HG03571 (cell line): ENCODE results near the gene FARS2.
A peak's percentile ranks its signal among the peaks of the same experiment; 100 is the strongest.

Experiments used
- ATAC-seq: cut with Tn5 transposase; IDR thresholded peaks from one replicate; pipeline ENCODE4 v1.9.1; 2021; ENCODE audit not compliant: unreplicated experiment

The FARS2 gene

GRCh38 chr6:5710516-5710915 lies 449.2 kb downstream of the FARS2 start:
- ATAC-seq = no peak

- ATAC-seq = no peak
These were observed 449.6 kb downstream of the FARS2 start for GRCh38 chr6:5710936-5711335.

GRCh38 chr6:5712349-5713215 lies 451.3 kb downstream of the FARS2 start:
- no peak for ATAC-seq

- no peak for ATAC-seq
These were observed 452.2 kb downstream of the FARS2 start for GRCh38 chr6:5713519-5713918.

GRCh38 chr6:5718231-5718947 lies 457.1 kb downstream of the FARS2 start:
- no peak for ATAC-seq

- peak; percentile 97 for ATAC-seq
These were observed 462.8 kb downstream of the FARS2 start for GRCh38 chr6:5723841-5724691.

- ATAC-seq = no peak
These were observed 463.6 kb downstream of the FARS2 start for GRCh38 chr6:5724911-5725310.

- ATAC-seq = no peak
These were observed 465.8 kb downstream of the FARS2 start for GRCh38 chr6:5726976-5727718.

- no peak for ATAC-seq
These were observed 467.2 kb downstream of the FARS2 start for GRCh38 chr6:5728351-5729079.

- no peak for ATAC-seq
These were observed 467.7 kb downstream of the FARS2 start for GRCh38 chr6:5729080-5729434.

GRCh38 chr6:5729813-5730517 lies 468.7 kb downstream of the FARS2 start:
- ATAC-seq = no peak

GRCh38 chr6:5730585-5731263 lies 469.4 kb downstream of the FARS2 start:
- no peak for ATAC-seq

GRCh38 chr6:5731435-5731834 lies 470.1 kb downstream of the FARS2 start:
- ATAC-seq = no peak

GRCh38 chr6:5732496-5732895 lies 471.2 kb downstream of the FARS2 start:
- no peak for ATAC-seq

- no peak for ATAC-seq
These were observed 474.9 kb downstream of the FARS2 start for GRCh38 chr6:5736016-5736738.

- no peak for ATAC-seq
These were observed 476.1 kb downstream of the FARS2 start for GRCh38 chr6:5737460-5737859.

- ATAC-seq = no peak
These were observed 476.9 kb downstream of the FARS2 start for GRCh38 chr6:5738211-5738610.

- no peak for ATAC-seq
These were observed 483.2 kb downstream of the FARS2 start for GRCh38 chr6:5744497-5744896.
